IPS-18a (cell line): Measurements from ENCODE around the gene AP3S2.

Source experiments
- H3K27ac ChIP-seq: one replicate; pipeline ENCODE4 v1.5.1; 2013; ENCODE audit warnings: low read length
- H3K27me3 ChIP-seq: one replicate; pipeline ENCODE4 v1.6.1; 2013; ENCODE audit warnings: mild to moderate bottlenecking, low read length; ENCODE audit not compliant: control insufficient read depth, insufficient read depth
- H3K36me3 ChIP-seq: one replicate; pipeline ENCODE4 v1.6.1; 2013; ENCODE audit warnings: low read depth, low read length; ENCODE audit not compliant: control insufficient read depth
- H3K4me1 ChIP-seq: one replicate; pipeline ENCODE4 v1.6.1; 2013; ENCODE audit warnings: low read depth, low read length; ENCODE audit not compliant: control insufficient read depth
- H3K4me3 ChIP-seq: one replicate; pipeline ENCODE4 v1.5.1; 2013; ENCODE audit warnings: low read length
- H3K9ac ChIP-seq: one replicate; pipeline ENCODE4 v1.6.1; 2013; ENCODE audit warnings: mild to moderate bottlenecking, low read length, moderate library complexity
- H3K9me3 ChIP-seq: one replicate; pipeline ENCODE4 v1.6.1; 2013; ENCODE audit warnings: low read depth, low read length; ENCODE audit not compliant: control insufficient read depth

The AP3S2 gene

DNA sequence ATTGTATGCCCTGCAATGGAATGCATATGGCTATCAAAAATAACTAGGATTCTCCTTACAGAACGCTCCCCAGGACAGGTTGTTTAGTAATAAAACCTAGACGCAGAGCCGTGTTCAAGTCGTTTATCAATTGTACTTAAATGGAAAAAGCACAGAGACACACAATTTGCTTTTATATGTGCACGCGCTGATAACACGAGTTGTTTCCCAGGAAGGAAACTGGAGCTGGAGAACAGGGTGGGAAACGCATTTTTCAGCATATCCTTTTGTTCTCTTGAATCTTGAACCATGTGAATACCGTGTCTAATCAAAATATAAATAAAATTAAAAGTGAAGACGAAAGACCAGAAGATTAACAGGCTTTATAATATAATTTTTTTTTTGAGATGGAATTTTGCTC, 75.5 kb downstream of the AP3S2 start:
- Histone ChIP-seq H3K9me3 (no peaks in the 10 kb centered on the region), H3K27ac (no peak overlapping the region), H3K27me3 (peaks cover 35% of the 10 kb centered on the region), H3K4me3 (no peak overlapping the region), H3K36me3 (no peaks in the 10 kb centered on the region), H3K4me1 (no peaks in the 10 kb centered on the region), H3K9ac (no peak overlapping the region)

DNA sequence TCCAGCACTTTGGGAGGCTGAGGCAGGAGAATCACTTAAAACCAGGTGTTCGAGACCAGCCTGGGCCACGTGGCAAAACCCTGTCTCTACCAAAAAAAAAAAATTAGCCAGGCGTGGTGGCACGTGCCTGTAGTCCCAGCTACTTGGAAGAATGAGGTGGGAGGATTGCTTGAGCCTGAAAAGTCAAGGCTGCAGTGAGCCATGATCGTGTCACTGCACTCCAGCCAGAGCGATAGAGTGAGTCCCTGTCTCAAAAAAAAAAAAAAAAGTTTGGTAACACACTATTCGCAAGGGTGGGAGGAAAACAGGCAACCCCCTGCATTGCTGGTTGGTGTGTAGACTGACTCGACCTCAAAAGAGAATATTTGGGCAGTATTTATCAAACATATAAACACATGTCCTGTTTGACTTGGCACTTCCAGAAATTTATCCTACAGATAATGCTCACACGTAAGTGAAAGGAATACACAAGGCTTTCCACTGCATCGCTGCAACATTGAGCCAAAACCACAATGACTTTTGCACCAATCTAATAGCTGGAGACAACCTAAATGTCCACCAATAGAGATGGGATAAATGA, 76.0 kb downstream of the AP3S2 start:
- Histone ChIP-seq H3K9me3 (no peaks in the 10 kb centered on the region), H3K36me3 (no peaks in the 10 kb centered on the region), H3K9ac (no peak overlapping the region), H3K4me1 (no peaks in the 10 kb centered on the region), H3K27ac (no peak overlapping the region), H3K4me3 (no peak overlapping the region), H3K27me3 (peaks cover 39% of the 10 kb centered on the region)

DNA sequence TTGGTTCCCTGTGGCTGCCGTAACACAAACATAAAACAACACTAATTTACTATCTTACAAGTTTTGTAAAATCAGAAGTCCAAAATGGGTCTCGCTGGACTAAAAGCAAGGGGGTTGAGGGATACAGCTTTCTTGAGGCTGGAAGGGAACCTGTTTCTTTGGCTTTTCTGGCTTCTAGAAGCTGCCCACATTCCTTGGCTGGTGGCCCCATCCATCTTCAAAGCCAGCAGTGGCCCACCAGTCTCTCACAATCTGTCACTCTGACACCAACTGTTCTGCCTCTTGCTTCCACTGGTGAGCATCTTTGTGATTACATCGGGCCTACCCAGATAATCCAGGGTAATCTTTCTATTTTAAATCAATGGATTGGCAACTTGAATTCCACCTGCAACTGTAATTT, 78.0 kb downstream of the AP3S2 start:
- Histone ChIP-seq H3K36me3 (no peaks in the 10 kb centered on the region), H3K27me3 (peaks cover 39% of the 10 kb centered on the region), H3K9me3 (no peaks in the 10 kb centered on the region), H3K27ac (no peak overlapping the region), H3K4me1 (no peaks in the 10 kb centered on the region), H3K4me3 (no peak overlapping the region), H3K9ac (no peak overlapping the region)

DNA sequence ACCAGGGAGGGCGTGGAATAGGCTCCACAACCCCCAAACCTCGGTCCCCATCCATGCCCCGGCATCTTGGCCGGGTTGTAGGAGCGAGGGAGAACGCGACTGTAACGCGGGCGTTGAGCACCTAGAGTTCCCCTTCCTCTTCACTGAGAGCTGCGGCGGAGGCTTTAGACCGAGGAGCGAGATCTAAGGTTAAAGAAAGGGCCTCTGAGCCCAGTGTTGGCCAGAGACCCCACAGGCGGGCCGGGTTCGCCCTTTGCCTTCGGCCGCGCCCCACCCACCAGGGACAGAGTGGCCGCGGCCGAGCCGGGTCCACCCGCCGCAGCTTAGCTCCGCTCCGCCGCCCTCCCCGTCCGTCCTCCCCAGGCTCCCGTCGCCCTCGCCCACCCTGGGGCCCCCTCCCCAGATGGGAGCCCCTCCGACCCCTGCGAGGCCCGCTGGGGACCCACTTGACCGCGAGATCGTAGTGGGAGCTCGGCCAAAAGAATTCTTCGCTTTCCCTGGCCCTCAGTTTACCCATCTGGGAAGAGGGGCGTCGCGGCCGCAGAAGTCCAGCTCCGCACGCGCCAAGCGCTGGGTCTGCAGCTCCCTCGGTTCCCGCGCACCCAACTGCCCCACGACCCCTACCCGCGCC, 79.6 kb downstream of the AP3S2 start:
- H3K27me3 ChIP-seq = peaks cover 39% of the 10 kb centered on the region
- peaks cover 2% of the 10 kb centered on the region for H3K4me1 ChIP-seq
- H3K36me3 ChIP-seq = no peaks in the 10 kb centered on the region
- H3K27ac ChIP-seq = no peak overlapping the region
- H3K9ac ChIP-seq = no peak overlapping the region
- peak overlapping the region; percentile 30 for H3K4me3 ChIP-seq
- H3K9me3 ChIP-seq = no peaks in the 10 kb centered on the region

DNA sequence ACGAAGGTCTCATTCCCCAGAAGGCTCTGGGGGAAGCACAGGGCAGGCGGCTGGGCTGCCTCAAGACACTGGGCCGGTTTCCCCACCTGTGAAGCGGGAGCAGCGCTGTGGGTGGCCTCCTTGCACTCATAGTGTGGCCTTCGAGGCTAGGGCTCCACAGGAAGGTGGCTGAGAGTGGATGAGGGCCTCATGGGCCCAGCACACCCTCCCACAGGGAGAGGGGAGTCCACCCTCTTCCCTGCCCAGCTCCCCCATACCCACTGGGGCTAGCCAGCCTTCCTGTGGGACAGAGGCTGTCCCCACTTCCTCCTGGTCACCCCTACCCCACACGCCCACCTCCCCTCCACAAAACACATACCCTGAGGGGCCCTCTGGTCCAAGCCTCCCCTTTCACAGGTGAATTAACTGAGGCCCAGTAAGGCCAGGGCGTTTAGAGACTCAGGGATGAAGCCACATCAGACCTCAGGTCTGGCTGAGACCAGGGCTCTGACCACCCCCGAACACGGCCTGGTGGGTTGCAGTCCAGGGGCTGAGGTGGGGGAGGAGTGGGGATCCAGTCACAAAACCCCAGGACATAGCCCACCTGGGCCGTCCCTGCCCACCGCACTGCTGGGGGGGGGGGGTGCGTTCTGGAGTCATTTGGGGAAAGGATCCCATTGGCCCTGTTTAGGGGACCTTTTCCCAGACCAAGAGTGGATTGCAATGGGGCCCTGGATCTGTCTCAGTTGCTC, 80.2 kb downstream of the AP3S2 start:
- H3K4me3 ChIP-seq = no peak overlapping the region
- H3K36me3 ChIP-seq = no peaks in the 10 kb centered on the region
- no peak overlapping the region for H3K9ac ChIP-seq
- no peaks in the 10 kb centered on the region for H3K9me3 ChIP-seq
- peaks cover 39% of the 10 kb centered on the region for H3K27me3 ChIP-seq
- H3K27ac ChIP-seq = no peak overlapping the region
- peaks cover 3% of the 10 kb centered on the region for H3K4me1 ChIP-seq

DNA sequence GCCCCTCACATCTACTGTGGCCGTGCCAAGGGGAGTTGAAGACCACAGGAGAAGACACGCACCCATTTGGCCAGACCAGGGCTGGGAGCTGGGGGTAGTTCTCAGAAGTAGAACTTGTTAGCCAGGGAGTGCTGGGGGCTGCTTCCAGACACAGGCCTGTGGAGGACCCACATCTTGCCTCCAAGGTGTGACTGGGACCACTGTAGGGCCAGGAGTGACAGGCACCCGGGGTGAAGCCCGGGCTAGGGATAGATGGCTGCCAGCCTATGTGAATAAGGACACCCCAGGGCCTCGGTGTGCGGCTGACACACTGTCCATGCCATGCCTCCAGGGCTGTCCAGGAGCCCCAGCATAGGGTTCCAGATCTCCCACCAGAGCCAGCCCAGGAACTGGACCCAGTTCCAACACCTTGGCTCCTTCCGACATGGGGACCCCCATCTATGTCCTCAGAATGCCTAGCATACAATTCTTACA, 80.9 kb downstream of the AP3S2 start:
- H3K36me3 ChIP-seq = no peaks in the 10 kb centered on the region

DNA sequence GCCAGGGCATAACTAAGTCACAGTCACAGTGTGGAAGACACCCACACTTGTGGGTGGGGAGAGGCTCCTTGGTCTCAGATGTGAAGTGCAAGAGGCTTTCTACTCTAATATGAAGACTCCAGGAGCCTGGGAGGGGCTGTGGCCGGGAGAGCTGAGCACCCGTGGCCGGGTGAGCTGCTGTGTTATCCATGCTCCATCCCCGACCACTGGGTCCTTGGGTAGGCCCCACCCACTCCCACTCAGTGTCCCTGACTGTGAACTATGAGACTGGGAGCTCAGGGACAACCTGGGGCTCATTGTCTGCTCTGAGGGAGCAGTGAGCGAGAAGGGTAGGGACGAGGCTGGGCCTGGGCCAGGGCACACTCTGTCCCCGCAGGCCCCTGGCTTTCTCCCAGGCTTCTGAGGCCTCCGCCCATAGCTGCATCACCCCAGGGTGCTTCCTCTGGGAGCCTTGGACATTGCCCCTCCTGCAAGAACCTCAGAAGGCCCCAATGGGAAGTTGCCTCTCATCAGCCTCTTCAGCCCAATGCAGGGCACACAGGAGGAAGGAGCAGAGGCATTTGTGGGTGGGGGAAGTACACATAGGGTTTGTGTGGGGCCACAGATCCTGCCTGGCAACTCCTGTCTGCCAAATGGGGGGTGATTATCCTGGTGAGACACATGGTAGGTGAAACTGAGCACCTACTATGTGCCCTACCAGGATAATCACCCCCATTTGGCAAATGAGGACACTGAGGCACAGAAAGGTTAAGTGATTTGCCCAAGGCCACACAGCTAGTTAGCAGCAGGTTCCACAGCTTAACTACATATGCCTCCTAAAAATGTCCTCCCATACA, 81.6 kb downstream of the AP3S2 start:
- no peak overlapping the region for H3K27ac ChIP-seq
- H3K27me3 ChIP-seq = peaks cover 39% of the 10 kb centered on the region
- no peak overlapping the region for H3K4me3 ChIP-seq
- no peaks in the 10 kb centered on the region for H3K9me3 ChIP-seq
- H3K9ac ChIP-seq = no peak overlapping the region
- H3K4me1 ChIP-seq = peaks cover 3% of the 10 kb centered on the region
- H3K36me3 ChIP-seq = no peaks in the 10 kb centered on the region

More for the DNA sequence above, 80.9 kb downstream of the AP3S2 start:
- Histone ChIP-seq H3K4me1 (peaks cover 3% of the 10 kb centered on the region), H3K27me3 (peaks cover 39% of the 10 kb centered on the region), H3K9me3 (no peaks in the 10 kb centered on the region), H3K27ac (no peak overlapping the region), H3K4me3 (no peak overlapping the region), H3K9ac (no peak overlapping the region)

DNA sequence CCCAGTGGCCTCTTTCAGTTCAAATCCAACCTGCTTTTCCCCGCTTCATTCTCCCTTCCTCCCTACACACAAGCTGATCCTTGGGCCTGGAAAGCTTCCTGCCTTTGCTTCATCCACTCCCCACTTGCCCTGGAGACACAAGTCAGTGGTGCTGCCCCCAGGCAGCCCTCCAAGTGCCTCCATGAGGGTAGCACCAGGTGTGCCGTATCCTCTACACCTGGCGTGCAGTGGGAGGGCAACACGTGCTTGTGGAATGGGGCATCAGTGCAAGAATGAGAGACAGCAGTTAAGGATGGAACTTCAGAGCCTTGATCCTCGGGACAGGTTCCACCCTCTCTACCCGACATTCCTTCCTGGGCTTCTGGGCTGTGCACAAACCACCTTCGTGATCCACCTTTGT, 83.0 kb downstream of the AP3S2 start:
- Histone ChIP-seq H3K4me3 (no peak overlapping the region), H3K27ac (no peak overlapping the region), H3K27me3 (peaks cover 29% of the 10 kb centered on the region), H3K9me3 (no peaks in the 10 kb centered on the region), H3K36me3 (no peaks in the 10 kb centered on the region), H3K4me1 (peaks cover 3% of the 10 kb centered on the region), H3K9ac (no peak overlapping the region)

DNA sequence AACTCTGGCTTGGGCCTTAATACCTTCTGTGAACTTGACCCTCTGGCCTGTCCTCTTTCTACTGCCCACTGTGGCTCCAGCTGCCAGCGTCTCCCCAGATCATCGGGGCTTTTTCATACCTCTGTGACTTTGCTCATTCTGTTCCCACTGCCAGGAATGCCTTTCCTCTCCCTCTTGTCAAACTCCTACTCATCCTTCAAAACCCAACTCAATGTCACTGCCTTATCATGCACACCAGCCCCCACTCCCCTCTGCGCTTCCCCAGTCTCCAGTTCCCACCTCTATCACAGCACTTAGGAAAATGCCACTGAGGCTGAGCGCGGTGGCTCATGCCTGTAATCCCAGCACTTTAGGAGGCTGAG, 84.0 kb downstream of the AP3S2 start:
- Histone ChIP-seq H3K9me3 (no peaks in the 10 kb centered on the region), H3K4me3 (no peak overlapping the region), H3K36me3 (no peaks in the 10 kb centered on the region), H3K4me1 (peaks cover 3% of the 10 kb centered on the region), H3K27ac (no peak overlapping the region), H3K9ac (no peak overlapping the region), H3K27me3 (peaks cover 18% of the 10 kb centered on the region)

DNA sequence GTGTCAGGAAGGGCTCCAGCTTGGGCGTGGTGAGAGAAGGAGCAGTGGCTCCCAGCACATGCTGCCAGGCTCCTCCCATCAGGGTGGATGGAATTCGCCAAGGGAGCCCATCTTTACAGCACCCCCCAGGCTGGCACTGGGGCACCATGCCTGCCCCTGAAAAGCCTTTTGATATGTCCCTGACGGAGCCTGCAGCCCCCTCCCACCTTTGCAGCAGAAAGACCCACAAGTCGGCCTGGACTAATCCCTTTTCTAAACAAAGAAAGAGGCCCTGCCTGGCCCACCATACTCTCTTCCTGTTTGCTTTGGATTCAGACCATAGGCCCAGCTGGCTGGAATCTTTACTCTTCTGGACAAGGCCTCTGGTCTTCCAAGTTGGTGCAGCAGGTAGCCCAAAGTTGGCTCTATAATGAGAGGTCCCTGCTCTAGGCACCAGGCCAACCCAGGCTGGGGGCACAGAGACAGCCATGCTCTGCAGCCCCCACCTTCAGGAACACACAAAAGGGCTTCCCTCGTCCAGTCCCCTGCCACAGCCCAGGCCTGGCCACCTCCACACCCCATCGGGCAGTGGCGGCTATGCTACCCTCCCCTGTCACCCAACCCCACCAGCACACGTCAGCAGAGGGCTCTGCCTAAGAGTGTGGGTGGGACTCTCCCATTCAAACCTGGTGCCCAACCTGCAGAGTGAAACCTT, 84.6 kb downstream of the AP3S2 start:
- H3K4me3 ChIP-seq = no peak overlapping the region
- no peaks in the 10 kb centered on the region for H3K9me3 ChIP-seq
- no peaks in the 10 kb centered on the region for H3K36me3 ChIP-seq
- peaks cover 14% of the 10 kb centered on the region for H3K27me3 ChIP-seq
- H3K4me1 ChIP-seq = peaks cover 3% of the 10 kb centered on the region
- no peak overlapping the region for H3K27ac ChIP-seq
- H3K9ac ChIP-seq = no peak overlapping the region
